ENCODE results near the gene ZFPM1.
"Not testable (repeated sequence)": the region's sequence is repeated elsewhere in the genome, so short reads cannot be mapped to it uniquely, and the experiment has no call there.

Gene ZFPM1

GRCh38 chr16:88480829-88481228 lies 27.7 kb downstream of the ZFPM1 start:
- TF ChIP-seq, protein P1, sequence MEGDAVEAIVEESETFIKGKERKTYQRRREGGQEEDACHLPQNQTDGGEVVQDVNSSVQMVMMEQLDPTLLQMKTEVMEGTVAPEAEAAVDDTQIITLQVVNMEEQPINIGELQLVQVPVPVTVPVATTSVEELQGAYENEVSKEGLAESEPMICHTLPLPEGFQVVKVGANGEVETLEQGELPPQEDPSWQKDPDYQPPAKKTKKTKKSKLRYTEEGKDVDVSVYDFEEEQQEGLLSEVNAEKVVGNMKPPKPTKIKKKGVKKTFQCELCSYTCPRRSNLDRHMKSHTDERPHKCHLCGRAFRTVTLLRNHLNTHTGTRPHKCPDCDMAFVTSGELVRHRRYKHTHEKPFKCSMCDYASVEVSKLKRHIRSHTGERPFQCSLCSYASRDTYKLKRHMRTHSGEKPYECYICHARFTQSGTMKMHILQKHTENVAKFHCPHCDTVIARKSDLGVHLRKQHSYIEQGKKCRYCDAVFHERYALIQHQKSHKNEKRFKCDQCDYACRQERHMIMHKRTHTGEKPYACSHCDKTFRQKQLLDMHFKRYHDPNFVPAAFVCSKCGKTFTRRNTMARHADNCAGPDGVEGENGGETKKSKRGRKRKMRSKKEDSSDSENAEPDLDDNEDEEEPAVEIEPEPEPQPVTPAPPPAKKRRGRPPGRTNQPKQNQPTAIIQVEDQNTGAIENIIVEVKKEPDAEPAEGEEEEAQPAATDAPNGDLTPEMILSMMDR (IDR thresholded peaks at IDR 0.05; ENCODE audit: extremely low read depth, missing control alignments): no peak
- DNase-seq (ENCODE audit: low spot score): no peak

GRCh38 chr16:88481851-88482250 lies 28.8 kb downstream of the ZFPM1 start:
- DNase-seq (ENCODE audit: low spot score): no peak
- TF ChIP-seq, protein P1 (IDR thresholded peaks at IDR 0.05; ENCODE audit: extremely low read depth, missing control alignments): no peak

DNA sequence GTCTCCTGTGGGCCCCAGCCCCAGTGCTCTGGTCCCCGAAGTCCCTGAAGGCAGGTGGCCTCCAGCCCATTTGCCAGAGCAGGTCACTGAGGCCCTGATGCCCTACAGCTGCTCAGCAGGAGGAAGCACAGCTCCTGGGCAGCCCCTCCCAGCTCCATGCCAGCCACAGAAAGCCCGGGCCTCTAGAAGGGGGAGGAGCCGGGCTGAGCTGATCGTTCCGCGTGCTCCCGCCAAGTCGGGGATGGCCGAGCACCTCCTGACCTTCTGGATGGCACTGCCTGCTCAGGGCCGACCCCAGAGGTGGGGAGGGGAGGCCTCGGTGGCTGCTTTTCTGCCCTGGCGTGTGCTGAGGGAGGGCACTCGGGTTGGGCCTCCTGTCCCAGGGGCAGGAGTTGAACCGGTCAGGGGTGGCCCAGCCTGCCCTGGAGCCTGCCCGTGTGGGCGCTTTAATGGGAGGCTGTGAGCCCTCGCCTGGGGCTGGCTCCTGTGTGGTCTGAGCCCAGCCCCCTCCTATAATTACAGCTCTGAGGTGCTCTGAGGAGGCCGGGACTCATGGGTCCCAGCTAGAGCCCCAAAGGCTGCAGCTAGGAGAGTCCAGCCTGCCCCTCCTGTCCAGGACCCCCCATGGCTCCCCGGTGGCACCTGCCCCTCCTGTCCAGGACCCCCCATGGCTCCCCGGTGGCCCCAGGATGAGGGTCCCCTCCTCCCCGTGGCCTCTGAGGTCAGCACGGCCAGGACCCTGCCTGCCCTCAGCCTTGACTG lies 29.7 kb downstream of the ZFPM1 start:
- TF ChIP-seq, protein P1 (IDR thresholded peaks at IDR 0.05; ENCODE audit: extremely low read depth, missing control alignments): no peak
- DNase-seq (ENCODE audit: low spot score): no peak

DNA sequence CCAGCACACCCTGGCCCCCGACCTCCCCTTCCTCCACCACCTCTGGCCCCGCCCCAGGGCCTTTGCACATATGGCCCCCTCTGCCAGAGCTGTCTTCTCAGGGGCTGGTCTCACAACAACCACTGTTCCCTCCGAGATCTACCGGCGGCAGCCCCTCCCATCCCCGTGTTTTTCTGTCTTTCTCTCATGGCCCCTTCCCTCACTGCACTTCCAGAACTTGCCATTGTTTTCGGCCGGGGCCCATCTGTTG lies 30.2 kb downstream of the ZFPM1 start:
- TF ChIP-seq, protein P1 (IDR thresholded peaks at IDR 0.05; ENCODE audit: extremely low read depth, missing control alignments): no peak
- DNase-seq (ENCODE audit: low spot score): no peak

- TF ChIP-seq, protein P1 (IDR thresholded peaks at IDR 0.05; ENCODE audit: extremely low read depth, missing control alignments): no peak
- DNase-seq (ENCODE audit: low spot score): no peak
Observed at GRCh38 chr16:88484505-88485365, 31.7 kb downstream of the ZFPM1 start.

DNA sequence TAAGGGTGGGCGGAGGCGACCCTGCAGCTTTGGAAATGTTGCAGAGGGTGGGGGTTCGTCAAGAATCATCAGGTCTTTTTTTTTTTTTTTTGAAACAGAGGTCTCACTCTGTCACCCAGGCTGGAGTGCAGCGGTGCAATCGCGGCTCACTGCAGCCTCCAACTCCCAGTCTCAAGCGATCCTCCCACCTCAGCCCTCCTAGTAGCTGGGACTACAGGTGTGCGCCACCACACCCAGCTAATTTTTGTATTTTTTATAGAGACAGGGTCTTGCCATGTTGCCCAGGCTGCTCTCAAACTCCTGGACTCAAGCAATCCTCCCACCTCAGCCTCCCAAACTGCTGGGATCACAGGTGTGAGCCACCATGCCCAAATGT lies 32.3 kb downstream of the ZFPM1 start:
- not testable (repeated sequence) for DNase-seq (ENCODE audit: low spot score)

DNA sequence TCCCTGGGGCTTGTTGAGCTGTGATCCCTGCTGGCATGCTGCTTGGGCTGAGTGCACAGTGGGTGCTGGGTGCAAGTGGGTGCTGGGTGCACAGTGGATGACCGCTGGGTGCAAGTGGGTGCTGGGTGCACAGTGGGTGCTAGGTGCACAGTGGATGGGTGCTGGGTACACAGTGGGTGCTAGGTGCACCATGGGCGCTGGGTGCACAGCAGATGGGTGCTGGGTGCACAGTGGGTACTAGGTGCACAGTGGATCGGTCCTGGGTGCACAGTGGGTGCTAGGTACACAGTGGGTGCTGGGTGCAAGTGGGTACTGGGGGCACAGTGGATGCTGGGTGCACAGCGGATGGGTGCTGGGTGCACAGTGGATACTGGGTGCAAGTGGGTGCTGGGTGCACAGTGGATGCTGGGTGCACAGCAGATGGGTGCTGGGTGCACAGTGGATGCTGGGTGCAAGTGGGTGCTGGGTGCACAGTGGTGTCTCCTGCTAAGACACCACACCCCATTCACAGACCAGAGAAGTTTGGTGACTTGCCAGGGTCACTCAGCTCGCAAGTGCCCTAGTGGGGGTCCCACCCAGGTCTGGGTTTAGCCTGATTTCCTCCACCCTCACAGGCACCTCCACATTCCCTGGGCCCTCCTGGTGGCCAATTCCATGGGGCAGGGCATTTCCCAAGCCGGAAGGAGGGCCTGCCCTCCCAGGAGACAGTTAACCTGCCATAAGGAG lies 33.5 kb downstream of the ZFPM1 start:
- no peak for DNase-seq (ENCODE audit: low spot score)
- TF ChIP-seq, protein P1 (IDR thresholded peaks at IDR 0.05; ENCODE audit: extremely low read depth, missing control alignments): no peak
